Fibroblast of lung (primary cell): ENCODE data around the gene COX6A1.

Experiments used
- EZH2 ChIP-seq: IDR thresholded peaks from 2 replicates; pipeline ENCODE4 v1.5.1; 2012; ENCODE audit warnings: low read length, control low read depth, mild to moderate bottlenecking; ENCODE audit errors: missing control alignments
- TF ChIP-seq, protein P1 (sequence below), 2 donors: IDR thresholded peaks in 1 of 2; conservative IDR thresholded peaks in 1 of 2; 1 replicate in 1 of 2; 2 replicates in 1 of 2; pipeline ENCODE4 v1.5.1; 2011 to 2012; ENCODE audit warnings: low read length in 2 of 2, control low read depth in 1 of 2, inconsistent platforms in 1 of 2, low read depth in 1 of 2, mild to moderate bottlenecking in 1 of 2

DNA sequence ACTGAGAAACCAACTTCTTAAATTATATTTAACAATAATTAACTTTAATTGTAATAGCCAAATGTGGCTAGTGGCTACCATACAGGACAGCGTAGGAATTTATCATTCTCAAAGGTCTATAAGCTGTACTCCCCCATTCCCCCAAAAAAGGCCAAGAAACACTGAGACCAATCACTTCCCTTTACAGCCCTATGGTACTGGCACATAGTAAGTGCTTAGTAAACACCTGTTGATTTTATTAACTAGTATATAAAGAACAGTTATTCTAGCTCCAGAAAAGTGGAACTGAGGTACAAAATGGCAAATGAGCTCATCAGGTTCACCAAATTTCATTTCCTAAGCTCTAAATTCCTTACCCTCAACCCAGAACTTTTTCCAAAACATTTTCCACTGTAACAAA, 37.7 kb downstream of the COX6A1 start:
- TF ChIP-seq, protein P1, sequence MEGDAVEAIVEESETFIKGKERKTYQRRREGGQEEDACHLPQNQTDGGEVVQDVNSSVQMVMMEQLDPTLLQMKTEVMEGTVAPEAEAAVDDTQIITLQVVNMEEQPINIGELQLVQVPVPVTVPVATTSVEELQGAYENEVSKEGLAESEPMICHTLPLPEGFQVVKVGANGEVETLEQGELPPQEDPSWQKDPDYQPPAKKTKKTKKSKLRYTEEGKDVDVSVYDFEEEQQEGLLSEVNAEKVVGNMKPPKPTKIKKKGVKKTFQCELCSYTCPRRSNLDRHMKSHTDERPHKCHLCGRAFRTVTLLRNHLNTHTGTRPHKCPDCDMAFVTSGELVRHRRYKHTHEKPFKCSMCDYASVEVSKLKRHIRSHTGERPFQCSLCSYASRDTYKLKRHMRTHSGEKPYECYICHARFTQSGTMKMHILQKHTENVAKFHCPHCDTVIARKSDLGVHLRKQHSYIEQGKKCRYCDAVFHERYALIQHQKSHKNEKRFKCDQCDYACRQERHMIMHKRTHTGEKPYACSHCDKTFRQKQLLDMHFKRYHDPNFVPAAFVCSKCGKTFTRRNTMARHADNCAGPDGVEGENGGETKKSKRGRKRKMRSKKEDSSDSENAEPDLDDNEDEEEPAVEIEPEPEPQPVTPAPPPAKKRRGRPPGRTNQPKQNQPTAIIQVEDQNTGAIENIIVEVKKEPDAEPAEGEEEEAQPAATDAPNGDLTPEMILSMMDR (conservative IDR thresholded peaks at IDR 0.05 in 1 of 2, IDR thresholded peaks at IDR 0.05 in 1 of 2; ENCODE audit: low read depth in 1 of 2, low read length in 2 of 2): no peak
- no peak for TF ChIP-seq EZH2
